Measurements from ENCODE around the gene ZC3H12D.

DNA sequence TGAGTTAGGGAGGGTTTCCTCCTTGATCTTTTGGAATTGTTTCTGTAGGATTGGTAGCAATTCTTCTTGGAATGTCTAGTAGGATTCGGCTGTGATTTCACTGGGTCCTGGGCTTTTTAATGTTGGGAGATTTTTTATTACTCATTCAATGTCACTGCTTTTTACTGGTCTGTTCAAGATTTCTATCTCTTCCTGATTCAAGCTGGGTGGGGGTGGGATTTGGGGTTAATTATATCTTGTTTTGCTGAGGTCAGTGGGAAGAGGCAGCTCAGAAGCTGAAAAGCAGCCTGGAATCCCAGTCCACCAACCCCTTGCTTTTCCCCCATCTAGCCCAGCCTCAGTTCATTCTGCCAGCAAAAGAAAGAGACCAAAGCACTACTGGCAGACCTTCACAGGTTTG lies 45.2 kb downstream of the ZC3H12D start:
- TF ChIP-seq, protein P1, sequence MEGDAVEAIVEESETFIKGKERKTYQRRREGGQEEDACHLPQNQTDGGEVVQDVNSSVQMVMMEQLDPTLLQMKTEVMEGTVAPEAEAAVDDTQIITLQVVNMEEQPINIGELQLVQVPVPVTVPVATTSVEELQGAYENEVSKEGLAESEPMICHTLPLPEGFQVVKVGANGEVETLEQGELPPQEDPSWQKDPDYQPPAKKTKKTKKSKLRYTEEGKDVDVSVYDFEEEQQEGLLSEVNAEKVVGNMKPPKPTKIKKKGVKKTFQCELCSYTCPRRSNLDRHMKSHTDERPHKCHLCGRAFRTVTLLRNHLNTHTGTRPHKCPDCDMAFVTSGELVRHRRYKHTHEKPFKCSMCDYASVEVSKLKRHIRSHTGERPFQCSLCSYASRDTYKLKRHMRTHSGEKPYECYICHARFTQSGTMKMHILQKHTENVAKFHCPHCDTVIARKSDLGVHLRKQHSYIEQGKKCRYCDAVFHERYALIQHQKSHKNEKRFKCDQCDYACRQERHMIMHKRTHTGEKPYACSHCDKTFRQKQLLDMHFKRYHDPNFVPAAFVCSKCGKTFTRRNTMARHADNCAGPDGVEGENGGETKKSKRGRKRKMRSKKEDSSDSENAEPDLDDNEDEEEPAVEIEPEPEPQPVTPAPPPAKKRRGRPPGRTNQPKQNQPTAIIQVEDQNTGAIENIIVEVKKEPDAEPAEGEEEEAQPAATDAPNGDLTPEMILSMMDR (IDR thresholded peaks at IDR 0.05), result no peak
- no peak for TF ChIP-seq POLR2A (IDR thresholded peaks at IDR 0.05)

All from lower leg skin (tissue), 3 donors.